ENCODE data around the gene TECTA.
"Not testable (repeated sequence)": the region's sequence is repeated elsewhere in the genome, so short reads cannot be mapped to it uniquely, and the experiment has no call there.

Gene TECTA

DNA sequence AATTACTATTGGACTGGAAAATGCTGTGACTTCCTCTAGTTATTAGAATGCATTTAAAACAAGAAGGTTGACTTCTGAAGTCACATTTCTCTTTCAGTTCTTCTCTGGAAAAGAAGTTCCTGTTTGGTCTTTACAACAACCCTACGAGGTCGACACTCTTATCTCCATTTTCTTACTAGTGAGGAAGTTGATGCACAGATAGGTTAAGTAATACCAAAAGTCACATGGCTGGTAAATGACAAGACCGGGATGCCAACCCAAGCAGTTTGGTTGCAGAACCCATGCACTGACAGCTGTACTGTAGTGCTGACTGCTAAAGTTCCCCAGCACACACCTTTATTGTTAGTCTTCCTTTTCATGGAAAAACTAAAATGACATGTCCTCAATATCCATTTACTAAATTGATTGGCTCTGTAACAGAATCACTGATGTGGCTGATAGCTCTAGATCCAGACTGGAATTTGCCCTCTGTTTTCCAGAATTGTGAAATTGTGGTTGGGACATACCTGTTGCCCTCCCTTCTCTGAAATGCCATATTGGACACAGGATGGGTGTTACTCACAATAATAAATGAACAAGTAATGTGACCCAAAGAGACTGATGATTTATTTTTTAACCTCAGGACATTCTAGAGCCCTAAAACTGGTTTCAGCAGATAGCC lies 9.4 kb upstream of the TECTA start:
- peak in 1 of 2 donors; percentile 30 for DNase-seq

DNA sequence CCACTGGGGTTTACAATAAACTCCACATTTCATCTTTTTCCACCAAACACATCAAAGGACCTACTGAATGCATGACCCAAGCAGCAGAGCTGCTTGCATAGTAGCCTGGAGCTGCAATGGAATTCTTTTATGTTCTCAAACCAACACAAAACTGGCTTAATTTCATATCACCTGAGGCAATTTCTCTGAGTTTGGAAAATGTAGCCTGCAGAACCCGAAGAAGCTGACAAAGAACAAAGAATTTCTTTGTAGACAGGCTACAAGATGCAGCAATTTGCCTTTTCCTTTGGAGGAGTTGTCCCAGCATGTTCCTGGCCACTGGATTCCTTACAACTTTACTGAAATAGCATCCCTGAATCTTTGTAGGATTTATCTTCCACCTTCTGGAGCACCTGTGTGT lies 5.5 kb upstream of the TECTA start:
- DNase-seq: no peak

DNA sequence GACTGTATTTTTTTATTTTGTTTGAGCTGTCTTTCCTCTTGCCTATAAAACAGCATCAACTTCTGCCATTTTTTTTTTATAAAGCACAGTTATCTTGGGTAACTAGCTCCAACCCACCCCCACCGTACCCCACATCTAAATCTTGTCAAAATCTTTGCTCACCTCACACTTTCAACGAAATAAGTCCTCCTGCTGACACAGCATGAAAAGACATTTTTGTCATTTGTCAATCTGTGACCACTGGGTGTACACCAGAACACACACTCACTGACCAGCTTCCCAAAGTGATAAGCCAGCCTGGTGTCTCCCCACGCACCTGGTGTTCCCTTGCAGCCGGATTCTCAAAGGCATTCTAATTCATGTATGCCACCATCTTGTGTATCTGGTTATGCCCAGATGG lies 1.7 kb upstream of the TECTA start:
- no peak for DNase-seq

DNA sequence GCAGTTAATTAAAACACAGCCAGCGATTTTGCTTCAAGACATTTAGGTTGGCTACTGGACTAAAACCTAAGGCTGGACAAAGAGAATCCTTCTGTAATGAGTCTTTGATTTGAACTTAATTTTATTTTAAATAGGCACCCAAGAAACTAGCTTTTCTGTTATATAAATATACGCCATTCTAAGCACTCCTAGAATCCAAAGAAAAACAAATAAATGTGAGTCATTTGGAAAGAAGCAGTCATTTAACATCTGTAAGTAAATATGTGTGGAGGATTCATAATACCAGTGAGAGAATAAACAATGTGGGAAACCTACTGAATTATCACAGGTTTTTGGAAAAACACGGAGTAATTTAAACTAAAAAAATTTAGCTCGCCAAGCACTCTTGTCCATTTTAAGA lies 1.2 kb upstream of the TECTA start:
- no peak for DNase-seq

DNA sequence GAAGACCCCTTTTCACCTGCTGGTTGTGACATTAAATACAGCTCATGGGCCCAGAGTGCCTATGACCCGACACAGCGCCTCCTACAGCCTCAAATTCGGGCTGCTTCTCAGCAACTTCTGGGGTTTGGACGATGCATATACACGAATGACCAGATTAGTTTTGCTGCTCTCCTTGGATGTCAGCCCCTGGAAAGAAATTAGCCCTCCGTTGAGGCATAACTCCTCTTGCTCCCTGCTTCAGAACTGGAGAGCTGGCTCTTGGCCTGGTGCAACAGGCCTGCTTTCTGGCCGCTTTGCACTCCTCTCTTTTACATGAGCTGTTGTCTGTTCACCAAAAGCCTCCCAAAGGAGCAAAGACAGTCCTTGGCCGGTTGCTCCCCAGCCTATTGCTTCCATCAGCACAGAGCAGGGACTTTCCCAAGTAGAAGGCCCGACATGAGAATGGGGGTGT lies 3.3 kb downstream of the TECTA start:
- DNase-seq: no peak

DNA sequence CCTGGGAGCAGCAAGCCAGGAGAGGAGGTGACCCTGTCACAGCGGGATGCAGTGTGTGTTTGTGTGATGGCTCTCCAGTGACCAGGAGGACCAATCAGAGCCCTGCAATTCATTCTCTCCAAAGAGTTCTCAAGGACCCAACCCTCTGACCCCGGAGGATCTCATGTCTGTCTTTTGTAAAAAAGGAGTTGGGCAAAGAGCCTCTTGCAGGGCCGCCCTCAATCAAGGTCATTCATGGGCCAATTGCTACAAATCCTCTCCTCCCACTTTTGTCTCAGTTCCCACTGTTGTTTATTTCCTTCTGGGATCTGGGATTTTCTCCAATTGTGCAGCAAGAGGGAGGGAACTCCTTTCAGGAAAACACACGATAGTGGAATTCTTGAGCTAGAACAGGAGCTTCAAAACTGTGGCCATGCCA lies 4.0 kb downstream of the TECTA start:
- no peak for DNase-seq

DNA sequence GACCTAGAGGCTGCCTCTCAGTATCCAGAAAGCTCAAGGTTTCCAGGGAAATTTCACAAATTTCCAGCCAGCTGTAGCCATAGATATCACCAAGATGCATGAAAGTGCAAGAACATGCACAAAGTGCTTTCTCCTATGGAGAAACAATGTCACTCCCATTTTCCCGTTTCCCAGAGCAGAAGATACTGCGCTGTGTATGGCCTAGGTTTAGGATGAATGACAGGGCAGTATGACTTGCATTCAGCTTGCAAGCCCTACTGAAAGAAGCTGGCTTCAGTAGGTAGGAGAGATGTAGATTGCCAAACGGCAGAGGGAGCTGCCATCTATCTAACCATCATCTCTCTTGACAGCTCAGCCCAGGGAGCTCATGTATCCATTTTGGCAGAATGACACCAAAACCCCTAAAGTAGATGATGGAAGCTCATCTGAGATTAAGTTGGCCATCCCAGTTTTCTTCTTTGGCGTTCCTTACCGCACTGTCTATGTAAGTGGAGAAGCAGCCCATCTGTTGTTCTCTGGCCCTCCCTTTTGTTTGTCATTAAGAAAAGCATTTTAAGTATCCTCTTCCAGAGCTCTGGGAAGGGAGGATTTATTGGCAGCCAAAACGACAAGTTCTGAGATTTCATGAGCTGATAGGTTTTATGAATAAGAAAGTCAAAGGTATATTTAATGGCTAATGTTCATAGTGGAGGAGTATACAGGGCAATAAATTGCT lies 4.6 kb downstream of the TECTA start:
- DNase-seq: no peak

DNA sequence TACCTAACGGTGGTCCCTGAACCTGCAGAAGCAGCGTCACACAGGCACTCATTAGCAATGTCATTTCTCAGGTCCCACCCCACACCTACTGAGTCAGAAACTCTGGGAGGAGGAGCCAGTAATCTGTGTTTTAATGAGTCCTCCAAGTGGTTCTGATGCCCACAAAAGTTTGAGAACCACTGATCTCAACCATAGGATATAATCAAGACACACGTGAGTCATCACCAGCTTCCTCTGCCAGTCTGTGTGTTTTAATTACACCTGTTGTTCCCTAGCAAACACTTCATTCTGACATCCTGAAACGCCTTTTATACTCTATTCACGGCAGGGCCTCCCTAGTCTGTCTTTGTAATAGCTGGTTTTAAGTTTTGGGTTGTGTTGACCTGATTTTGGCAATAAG lies 5.8 kb downstream of the TECTA start:
- no peak for DNase-seq

DNA sequence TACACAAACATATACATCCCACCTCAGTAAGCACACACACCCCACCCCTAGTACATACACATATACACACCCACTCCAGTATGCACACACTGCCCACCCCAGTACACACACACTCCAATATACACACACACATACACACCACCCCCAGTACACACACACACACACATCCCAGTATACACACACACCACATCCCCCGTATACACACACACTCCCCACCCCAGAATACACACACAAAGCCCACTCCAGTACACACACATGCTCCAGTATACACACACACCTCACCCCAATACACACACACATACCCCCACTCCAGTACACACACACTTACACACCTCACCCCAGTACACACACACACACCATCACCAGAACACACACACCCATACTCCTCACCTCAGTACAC lies 7.4 kb downstream of the TECTA start:
- no peak for DNase-seq

DNA sequence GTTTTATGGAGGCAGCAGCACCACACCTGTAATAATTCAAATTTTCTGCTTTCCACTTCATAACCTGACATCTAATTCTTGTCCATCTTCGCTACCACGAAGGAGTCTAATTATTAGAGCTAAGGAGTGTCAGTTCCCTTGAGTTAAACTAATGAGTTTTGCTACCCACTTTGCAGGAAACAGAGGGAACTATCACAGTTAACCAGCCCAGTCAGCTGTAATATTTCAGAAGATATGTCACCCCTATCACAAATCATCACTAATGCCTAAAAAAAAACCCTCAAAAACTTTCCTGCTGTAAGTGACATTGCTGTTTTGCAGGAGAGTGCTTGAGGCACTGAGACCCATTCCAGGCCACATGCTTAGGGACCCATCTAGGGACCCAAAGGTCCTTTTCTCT lies 8.4 kb downstream of the TECTA start:
- no peak for DNase-seq

DNA sequence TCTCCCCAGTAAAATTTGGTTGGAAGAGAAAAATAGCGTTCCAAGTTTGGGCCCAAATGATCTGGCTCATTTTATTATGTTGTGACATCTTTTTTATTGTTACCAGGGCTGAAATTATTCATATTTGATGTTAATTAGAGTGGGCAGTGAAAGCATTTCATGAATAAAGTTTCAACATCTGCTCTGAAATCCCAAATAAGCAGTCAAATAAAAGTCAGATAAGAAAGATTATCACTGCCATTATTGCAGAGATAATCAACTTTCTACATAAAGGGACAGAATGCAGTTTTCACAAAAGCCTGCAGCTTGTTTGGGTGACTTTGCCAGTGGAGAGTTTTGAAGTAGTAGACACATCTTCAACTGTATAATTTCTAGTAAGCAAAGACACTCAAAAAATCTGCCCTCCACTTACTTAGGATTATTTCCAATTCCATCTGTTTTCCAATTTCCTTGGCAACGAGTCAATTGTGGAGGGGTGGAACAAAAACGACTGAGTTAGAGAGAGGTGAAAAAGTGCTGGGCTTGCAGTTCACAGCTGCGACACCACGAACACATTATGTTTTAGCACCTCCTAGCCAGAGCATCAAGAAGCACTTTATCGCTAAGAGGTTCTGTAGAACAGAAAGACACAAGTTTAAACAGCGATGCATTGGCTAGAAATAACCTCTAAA lies 9.0 kb downstream of the TECTA start:
- no peak for DNase-seq

DNA sequence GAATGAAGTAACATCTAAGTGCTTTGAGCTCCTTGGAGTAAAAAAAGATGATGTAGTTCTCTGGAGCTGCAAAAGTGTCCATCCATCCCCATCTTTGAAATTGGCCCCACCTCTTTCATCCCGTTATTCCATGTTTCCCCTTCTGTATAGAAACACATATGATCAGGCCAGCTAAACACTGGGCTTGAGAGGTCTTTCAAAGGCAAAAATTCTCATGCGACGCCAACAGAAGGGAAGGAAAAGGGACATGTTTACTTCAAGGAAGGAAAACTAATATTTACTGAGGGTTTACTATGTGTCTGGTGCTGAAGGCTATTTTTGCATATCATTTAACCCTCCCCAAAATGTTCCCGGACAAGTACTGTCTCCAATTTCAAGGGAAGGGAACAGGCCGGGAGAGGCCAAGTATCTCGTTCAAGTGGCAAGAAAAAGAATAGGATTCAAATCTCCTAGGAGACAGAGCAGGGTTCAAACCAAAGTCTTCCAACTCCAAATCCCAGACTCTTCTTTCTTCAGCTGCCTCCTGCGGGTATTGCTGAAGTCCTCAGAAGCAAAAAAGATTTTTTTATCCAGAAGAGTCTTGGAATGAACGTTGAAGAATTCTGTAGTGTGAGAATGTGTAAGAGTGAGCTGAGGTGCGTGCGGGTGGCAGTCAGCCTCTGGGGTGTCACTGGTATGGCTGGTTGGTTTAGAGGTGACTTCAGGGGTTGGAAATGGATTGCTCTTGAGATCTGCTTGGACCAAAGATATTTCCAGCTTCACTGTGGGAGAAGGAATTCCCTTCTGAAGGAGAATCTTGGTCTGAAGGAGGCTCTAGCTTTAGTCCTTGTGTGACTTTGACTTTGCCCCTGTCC lies 10.1 kb downstream of the TECTA start:
- no peak for DNase-seq

DNA sequence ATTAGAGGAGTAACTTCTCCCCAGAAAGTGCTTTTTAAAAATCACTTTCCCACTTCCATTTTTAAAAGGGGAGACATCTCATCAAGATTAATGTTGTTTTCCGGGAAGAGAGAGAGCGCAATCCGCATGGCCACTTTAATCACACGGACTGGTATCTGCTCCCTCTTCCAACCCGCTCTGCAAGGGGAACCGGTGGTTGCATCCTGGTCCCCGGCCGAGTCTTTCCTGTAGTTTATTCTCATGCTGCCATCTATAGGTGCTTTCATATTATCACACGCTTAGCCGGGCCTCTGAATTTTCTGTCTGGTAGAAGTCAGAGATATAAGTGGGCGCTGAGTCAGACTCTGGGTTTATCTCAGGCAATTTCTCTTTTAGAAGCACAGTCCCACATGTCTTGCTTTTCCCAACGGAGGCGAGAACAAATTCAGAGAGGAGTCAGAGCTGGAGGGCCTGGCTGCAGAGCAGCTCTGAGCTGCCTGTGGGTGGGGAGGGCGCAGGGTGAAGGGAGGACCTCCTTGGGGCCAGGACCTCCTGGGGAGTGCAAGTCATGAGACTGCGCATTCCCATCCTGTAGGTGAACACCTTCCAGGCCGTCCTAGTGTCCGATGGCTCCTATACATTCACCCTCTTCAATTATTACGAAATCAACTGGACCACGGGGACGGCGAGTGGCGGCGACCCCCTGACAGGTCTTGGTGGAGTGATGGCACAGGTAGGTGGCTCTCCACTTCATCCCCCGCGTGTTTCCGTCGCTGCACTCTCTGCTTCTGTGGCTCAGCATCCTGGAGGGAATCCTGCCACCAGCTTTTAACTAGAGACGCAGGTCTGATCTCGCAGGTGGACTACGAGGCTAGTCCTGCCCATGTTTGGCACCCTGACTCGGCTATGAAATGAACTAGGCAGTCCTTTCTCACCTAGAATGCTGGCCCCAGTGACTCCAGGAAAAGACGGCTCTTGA lies 11.7 kb downstream of the TECTA start:
- DNase-seq: peak in 1 of 2 donors; percentile 27

DNA sequence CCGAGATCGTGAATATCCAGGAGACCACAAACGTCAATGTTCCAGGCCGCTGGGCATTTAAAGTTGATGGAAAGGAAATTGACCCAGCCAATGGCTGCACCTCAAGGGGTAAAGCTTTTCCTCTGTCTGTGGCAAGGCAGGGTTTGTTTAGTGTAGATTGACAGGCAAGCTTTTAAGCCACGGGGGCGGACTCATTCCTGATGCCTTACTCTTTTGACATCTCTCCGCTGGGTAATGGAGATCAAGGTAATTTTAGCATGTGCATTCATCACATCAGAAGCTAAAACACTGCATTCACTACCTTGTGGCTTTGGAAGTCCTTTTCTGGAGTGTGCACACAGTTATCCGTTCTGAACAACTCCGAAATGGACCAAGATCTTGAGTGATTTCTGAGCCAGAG lies 12.6 kb downstream of the TECTA start:
- DNase-seq: no peak

DNA sequence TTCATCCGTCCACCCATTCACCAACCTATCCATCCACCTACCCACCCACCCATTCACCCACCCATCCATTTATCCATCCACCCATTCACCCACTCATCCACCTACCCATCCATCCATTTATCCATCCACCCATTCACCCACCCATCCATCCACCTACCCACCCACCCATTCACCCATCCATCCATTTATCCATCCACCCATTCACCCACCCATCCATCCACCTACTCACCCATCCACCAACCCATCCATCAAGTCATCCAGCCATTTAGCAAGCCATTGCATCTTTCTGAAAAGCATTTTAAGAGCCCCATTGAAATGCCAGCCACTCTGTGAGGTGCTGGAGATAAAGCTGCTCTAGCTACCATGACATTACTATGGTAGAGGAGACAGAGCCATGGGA lies 14.0 kb downstream of the TECTA start:
- not testable (repeated sequence) for DNase-seq

DNA sequence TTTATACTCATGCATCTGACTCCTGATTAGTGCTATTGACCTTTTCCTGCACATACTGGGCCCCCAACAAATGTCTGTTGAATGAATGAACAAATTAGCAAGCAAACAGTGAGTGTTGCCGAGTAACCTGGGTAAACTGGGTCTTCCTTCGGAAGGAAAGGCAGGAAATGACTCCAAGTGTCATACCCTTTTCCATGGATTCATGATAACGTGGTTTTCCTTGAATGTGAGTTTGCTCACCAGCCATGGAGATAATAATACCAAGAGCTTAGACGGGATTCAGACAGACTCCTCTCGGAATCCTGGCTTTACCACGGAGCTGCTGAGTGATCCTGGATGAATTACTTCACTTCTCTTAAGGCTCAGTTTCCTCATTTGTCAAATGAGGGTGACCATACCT lies 16.7 kb downstream of the TECTA start:
- DNase-seq: no peak

DNA sequence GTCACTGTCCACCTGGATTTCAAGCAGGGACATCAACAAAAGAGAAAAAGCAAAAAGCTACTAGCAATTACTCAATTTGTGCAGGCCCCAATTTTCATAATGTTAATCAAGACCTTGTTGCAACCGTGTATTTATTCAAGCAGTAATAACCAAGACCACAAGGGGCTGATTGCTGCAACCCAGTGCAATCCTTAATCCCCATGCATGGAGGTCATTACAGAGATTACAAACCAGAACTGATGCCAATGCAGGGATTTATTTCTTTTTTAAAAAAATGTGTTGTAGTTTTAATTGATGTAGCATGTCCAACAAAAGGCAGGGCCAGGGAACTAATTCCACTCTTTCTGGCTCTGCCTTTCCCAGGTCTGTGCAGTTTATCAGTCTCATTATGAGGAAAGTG lies 18.4 kb downstream of the TECTA start:
- DNase-seq: no peak

DNA sequence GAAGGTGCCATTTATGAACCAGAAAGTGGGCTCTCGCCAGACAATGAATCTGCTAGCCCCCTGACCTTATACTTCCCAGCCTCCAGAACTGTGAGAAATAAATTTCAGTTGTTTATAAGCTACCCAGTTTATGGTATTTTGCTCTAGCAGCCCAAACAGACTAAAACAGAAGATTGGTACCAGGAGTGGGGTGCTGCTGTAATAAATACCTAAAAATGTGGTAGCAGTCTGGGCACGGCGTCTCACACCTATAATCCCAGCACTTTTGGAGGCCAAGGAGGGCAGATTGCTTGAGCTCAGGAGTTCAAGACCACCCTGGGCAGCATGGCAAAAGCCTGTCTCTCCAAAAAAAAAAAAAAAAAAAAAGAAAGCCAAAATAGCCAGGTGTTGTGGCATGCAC lies 21.3 kb downstream of the TECTA start:
- DNase-seq: no peak

DNA sequence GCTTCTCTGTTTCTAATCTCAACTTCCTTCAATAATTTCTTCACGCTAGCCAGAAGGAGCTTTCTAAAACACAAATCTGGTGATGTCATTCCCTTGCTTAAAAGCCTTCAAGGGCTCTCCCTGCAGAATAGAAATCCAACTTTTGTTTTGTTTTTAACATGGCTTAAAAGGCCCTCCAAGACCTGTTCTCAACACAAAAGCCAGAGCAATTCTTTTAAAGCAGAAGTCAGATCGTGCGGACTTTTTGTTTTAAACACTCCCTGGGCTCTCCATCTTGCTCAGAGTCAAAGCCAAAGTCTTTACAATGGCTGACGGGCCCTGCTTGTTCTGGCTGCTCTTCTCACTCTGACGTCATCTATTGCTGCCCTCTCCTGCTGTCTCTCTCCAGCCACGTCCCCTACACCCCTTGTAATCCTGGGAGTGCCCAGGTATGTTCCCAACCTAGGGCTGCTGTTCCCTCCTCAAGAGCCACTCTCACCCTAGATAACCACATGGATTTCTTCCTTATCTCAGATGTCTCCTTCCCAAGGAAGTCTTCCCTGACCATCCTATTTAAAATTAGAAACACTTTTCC lies 22.5 kb downstream of the TECTA start:
- no peak for DNase-seq

DNA sequence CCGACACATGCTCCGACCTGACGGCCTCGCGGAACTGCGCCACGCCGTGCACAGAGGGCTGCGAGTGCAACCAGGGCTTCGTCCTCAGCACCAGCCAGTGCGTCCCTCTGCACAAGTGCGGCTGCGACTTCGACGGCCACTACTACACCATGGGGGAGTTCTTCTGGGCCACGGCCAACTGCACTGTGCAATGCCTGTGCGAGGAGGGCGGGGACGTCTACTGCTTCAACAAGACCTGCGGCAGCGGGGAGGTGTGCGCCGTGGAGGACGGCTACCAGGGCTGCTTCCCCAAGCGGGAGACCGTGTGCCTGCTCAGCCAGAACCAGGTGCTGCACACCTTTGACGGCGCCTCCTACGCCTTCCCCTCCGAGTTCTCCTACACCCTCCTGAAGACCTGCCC lies 26.8 kb downstream of the TECTA start:
- no peak for DNase-seq

Measured in bone marrow (tissue), 2 donors.